ENCODE measurements around the gene MOSPD3. TPM values are rescaled to one million over a fixed set of nuclear protein-coding genes. Genes with fewer than 3 reads are reported as not detected.

The MOSPD3 gene
- total and polyA plus RNA-seq, 2 of the 8 experiments (the other 6 are each of a cell fraction or from before 2014, with no cell fraction given): 20.7 to 21.4 TPM

DNA sequence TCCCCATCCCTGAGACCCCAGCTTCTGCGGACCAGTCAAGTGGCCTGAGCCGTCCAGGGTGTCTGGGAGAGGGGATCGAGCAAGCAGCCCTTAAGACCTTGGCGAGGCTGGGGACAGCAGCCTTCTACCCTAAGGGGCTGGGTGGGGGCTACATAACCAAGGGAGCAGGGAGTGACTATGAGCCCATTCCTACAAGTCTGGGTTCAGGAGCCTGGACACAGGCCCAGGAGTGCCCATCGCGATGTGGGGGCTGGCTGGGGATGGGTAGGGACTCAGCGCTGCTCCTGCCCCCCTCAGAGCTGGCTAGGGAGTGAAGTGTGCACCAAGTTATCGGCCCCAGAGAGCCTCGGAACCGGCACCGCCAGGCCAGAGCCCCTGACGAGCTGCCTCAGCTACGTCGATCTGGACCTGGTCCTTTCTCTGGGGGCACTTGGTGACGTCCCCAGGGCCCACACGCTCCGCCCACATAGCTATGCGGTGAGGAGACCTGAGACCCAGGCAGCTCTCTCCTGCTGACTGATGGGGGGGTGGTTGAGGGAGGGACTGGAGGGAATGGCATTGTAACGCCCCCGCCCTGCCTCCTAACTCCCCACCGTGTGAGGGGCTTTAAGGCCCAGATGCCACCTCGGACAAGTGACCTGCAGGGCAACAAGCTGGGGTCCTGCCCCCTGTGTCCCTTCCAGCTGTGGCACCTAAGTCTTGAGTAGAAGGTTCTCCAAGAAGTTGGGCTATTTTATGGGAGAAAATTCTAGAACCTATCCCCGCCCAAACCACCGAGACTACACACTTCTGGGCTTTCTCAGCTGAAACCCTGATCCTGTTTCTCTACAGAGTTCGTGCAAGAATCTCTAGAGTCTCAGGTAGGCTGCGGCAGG, 41.1 kb upstream of the MOSPD3 start (continued):
- TF ChIP-seq, protein P1, sequence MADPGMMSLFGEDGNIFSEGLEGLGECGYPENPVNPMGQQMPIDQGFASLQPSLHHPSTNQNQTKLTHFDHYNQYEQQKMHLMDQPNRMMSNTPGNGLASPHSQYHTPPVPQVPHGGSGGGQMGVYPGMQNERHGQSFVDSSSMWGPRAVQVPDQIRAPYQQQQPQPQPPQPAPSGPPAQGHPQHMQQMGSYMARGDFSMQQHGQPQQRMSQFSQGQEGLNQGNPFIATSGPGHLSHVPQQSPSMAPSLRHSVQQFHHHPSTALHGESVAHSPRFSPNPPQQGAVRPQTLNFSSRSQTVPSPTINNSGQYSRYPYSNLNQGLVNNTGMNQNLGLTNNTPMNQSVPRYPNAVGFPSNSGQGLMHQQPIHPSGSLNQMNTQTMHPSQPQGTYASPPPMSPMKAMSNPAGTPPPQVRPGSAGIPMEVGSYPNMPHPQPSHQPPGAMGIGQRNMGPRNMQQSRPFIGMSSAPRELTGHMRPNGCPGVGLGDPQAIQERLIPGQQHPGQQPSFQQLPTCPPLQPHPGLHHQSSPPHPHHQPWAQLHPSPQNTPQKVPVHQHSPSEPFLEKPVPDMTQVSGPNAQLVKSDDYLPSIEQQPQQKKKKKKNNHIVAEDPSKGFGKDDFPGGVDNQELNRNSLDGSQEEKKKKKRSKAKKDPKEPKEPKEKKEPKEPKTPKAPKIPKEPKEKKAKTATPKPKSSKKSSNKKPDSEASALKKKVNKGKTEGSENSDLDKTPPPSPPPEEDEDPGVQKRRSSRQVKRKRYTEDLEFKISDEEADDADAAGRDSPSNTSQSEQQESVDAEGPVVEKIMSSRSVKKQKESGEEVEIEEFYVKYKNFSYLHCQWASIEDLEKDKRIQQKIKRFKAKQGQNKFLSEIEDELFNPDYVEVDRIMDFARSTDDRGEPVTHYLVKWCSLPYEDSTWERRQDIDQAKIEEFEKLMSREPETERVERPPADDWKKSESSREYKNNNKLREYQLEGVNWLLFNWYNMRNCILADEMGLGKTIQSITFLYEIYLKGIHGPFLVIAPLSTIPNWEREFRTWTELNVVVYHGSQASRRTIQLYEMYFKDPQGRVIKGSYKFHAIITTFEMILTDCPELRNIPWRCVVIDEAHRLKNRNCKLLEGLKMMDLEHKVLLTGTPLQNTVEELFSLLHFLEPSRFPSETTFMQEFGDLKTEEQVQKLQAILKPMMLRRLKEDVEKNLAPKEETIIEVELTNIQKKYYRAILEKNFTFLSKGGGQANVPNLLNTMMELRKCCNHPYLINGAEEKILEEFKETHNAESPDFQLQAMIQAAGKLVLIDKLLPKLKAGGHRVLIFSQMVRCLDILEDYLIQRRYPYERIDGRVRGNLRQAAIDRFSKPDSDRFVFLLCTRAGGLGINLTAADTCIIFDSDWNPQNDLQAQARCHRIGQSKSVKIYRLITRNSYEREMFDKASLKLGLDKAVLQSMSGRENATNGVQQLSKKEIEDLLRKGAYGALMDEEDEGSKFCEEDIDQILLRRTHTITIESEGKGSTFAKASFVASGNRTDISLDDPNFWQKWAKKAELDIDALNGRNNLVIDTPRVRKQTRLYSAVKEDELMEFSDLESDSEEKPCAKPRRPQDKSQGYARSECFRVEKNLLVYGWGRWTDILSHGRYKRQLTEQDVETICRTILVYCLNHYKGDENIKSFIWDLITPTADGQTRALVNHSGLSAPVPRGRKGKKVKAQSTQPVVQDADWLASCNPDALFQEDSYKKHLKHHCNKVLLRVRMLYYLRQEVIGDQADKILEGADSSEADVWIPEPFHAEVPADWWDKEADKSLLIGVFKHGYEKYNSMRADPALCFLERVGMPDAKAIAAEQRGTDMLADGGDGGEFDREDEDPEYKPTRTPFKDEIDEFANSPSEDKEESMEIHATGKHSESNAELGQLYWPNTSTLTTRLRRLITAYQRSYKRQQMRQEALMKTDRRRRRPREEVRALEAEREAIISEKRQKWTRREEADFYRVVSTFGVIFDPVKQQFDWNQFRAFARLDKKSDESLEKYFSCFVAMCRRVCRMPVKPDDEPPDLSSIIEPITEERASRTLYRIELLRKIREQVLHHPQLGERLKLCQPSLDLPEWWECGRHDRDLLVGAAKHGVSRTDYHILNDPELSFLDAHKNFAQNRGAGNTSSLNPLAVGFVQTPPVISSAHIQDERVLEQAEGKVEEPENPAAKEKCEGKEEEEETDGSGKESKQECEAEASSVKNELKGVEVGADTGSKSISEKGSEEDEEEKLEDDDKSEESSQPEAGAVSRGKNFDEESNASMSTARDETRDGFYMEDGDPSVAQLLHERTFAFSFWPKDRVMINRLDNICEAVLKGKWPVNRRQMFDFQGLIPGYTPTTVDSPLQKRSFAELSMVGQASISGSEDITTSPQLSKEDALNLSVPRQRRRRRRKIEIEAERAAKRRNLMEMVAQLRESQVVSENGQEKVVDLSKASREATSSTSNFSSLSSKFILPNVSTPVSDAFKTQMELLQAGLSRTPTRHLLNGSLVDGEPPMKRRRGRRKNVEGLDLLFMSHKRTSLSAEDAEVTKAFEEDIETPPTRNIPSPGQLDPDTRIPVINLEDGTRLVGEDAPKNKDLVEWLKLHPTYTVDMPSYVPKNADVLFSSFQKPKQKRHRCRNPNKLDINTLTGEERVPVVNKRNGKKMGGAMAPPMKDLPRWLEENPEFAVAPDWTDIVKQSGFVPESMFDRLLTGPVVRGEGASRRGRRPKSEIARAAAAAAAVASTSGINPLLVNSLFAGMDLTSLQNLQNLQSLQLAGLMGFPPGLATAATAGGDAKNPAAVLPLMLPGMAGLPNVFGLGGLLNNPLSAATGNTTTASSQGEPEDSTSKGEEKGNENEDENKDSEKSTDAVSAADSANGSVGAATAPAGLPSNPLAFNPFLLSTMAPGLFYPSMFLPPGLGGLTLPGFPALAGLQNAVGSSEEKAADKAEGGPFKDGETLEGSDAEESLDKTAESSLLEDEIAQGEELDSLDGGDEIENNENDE (IDR thresholded peaks at IDR 0.05; ENCODE audit: insufficient replicate concordance, low read length): no peak
- TF ChIP-seq RXRA (IDR thresholded peaks at IDR 0.05; ENCODE audit: insufficient read depth, low read depth, low read length) (no peak), TAF7 (optimal IDR thresholded peaks at IDR 0.05; ENCODE audit: borderline replicate concordance, low read depth, low read length) (no peak), EP300 (IDR thresholded peaks at IDR 0.05; ENCODE audit: borderline replicate concordance in 1 of 2, low read depth in 2 of 2, low read length in 2 of 2) (no peak), KDM5A (IDR thresholded peaks at IDR 0.05; ENCODE audit: low read length) (no peak), SUZ12 (IDR thresholded peaks at IDR 0.05; ENCODE audit: low read length) (no peak), EGR1 (IDR thresholded peaks at IDR 0.05; ENCODE audit: borderline replicate concordance, low read depth, low read length) (0 out of 2 replicates have a peak, but pooled peaks have one; percentile 6)
- TF ChIP-seq, protein P2, sequence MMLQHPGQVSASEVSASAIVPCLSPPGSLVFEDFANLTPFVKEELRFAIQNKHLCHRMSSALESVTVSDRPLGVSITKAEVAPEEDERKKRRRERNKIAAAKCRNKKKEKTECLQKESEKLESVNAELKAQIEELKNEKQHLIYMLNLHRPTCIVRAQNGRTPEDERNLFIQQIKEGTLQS (IDR thresholded peaks at IDR 0.05; ENCODE audit: insufficient read depth, low read depth, low read length): no peak
